Posterior vena cava (tissue), 2 donors: ENCODE data around the gene CHST15. TPM values are rescaled to one million over a fixed set of nuclear protein-coding genes. Genes with fewer than 3 reads are reported as not detected.

ENCODE experiments used
- DNase-seq: peaks from one replicate; pipeline ENCODE4 v3.0.0-alpha.2; 2020; ENCODE audit warnings: low spot score
- intact Hi-C, 2 donors: fragments of 100-400 bp; cut with DNase I; formaldehyde crosslinking; loops; one replicate each; pipeline versions ENCODE4 v1.14.1 to v1.14.2; 2022 to 2023
- long read RNA-seq, 2 donors: library from polyadenylated mRNA; unstranded; transcript quantifications; one replicate each; pipeline ENCODE4 v2.0.0, GENCODE V29; 2020 to 2021
- total RNA-seq, 2 donors: library from RNA; stranded (reverse); fragmentation: NEBNext Ultra II Directional; extraction: Animal tissue kit (Norgen Biotek cat#: 25700); gene quantifications; one replicate each; pipeline ENCODE4 v1.2.1, GENCODE V29; 2021
- donor health status: DM: yes; HTN: yes; CAD: no.
- donor health status: DM: yes; HTN: yes; CAD: no.

Gene CHST15, protein sequence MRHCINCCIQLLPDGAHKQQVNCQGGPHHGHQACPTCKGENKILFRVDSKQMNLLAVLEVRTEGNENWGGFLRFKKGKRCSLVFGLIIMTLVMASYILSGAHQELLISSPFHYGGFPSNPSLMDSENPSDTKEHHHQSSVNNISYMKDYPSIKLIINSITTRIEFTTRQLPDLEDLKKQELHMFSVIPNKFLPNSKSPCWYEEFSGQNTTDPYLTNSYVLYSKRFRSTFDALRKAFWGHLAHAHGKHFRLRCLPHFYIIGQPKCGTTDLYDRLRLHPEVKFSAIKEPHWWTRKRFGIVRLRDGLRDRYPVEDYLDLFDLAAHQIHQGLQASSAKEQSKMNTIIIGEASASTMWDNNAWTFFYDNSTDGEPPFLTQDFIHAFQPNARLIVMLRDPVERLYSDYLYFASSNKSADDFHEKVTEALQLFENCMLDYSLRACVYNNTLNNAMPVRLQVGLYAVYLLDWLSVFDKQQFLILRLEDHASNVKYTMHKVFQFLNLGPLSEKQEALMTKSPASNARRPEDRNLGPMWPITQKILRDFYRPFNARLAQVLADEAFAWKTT
- total RNA-seq, result 10 to 100 TPM; 25.8 to 30.1 TPM
- long read RNA-seq, donor 1, full-length matches to known transcripts, result 1 of 5 reads
- long read RNA-seq, donor 1, partial matches to known transcripts, result 1 of 5 reads
- long read RNA-seq, donor 1, other reads (novel, unspliced or antisense), result 3 of 5 reads
- long read RNA-seq, donor 2, partial matches to known transcripts, result 2 of 6 reads
- long read RNA-seq, donor 2, other reads (novel, unspliced or antisense), result 4 of 6 reads

DNA sequence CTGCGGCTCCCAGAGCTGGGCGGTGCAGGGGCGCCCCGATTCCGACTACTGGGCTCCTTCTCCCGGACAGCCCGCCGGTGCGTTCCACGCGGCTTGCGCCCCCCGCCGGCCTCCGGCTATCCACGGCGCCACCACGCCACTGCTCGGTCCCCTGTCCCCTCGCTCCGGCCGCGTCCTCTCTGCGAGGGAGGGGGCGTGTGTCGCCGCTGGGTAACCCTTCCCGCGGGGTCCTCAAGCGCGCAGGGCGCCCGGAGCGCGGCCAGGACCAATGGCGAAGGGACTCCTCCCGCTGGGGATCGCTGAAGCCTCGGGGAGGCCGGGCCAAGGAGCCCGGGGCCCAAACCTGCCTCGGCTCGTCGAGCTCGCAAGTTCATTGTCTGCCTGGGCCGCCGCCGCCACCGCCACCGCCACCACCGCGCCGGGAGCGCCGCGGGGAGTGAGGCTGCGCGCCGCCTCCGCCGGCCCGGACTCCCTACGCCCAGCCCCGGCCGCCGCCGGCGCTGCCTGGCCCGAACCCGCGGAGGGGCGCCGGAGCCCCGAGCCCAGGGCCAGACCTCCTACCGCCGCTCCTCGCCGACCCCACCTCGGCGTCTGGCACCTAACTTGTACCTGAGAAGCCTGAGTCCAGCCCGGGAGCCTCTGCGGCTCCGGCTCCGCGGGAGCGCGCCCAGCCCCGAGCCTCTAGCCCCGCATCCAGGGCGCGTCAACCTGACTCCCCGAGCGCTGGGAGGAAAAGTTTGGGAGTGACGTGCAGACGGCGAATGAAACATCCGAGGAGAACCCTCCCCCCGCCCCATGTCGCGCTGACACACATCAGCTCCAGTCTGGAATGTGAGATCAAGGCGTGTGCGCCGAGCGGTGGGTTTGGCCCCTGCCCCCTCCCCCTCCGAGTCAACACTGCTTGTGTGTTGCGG is at the start of gene CHST15:
Gene CHST15, minus strand, starts transcription at position 739 of the 914 bp plus-strand sequence. CDS start 47,386 bp downstream, outside the sequence.
- peak; percentile 84 for DNase-seq

DNA sequence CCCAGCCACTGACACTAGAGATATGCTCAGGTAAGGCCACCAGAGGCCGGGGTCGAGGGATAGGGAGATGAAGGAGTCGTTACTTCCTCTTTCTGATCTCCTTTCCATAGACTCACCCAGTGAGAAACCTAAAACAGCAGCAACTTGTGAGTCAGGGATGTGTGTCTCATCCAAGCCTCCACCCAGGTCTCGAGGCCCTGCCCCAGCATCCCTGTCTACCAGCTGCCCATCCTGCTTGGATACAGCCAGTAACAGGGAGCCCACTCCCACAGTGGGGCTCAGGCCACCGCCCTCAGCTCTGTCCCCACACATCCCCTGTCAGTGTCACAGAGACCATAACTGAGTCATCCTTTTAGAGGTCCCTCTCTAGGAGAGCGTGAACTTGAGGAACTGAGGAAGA is 49.6 kb upstream of the CHST15 start:
- intact Hi-C loops, result no loop called here
- DNase-seq, result peak; percentile 68

More for the DNA sequence above, at the start of gene CHST15:
- intact Hi-C loops, result loop anchor here in 1 of 2 donors (10.0 kb wide), 1 partner anchor 292 kb away; no protein-coding TSS in a partner anchor

DNA sequence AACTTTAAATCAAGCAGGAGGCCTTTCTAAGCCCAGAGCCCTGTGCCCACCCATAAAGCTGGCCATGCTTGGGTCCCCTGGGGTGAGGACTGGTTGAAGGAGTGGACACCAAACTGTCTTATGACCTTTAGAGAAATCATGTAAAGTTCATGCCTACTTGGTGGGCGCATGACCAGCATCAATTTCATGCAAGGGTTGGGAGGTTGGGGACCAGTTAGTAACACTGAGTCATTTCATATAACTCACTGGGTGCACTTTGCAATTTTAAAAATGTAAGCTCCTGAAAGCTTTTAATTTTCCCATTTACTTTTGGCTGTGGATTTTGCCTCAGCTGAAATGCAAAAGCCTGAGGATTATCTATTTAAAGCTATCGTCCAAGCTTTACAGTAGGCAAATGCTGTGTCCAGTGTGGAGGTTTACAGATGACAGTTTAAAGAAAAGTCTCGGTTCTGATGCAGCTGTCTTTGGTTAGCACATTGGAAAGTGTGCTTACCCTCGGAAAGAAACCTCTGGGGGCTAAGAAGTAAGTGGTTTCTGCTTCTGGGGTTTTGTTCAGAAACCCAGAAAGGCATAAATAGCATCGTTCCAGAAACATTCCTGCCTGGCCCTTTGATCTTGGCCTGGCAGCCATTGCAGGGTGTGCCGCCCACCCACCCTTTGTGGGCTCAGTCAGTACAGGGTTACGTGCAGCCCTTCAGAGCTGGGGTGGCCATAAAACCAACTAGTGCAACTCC is 48.8 kb upstream of the CHST15 start:
- no peak for DNase-seq

DNA sequence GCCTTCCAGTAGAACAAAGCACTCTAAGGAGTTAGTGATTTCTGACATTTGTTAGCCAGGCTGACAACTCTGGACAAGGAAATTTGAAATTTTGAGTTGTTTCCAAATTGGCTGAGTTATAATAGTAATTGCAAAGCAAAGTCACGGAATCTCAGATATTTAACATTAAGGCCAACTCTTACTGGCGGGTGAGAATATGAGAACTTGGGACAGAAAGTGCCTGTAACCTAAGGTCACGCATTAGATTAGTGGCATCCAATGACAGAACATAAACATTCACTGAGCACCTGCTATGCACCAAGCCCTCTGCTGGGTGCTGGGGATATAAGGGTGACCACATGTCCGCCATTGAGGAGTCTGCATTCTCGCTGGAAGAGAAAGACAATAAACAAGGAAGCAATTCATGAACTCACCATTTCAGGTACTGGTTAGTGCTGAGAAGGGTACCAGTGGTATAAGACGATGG is 45.5 kb upstream of the CHST15 start:
- no peak for DNase-seq
- intact Hi-C loops, result no loop called here

More for the DNA sequence above, 48.8 kb upstream of the CHST15 start:
- intact Hi-C loops, result no loop called here

DNA sequence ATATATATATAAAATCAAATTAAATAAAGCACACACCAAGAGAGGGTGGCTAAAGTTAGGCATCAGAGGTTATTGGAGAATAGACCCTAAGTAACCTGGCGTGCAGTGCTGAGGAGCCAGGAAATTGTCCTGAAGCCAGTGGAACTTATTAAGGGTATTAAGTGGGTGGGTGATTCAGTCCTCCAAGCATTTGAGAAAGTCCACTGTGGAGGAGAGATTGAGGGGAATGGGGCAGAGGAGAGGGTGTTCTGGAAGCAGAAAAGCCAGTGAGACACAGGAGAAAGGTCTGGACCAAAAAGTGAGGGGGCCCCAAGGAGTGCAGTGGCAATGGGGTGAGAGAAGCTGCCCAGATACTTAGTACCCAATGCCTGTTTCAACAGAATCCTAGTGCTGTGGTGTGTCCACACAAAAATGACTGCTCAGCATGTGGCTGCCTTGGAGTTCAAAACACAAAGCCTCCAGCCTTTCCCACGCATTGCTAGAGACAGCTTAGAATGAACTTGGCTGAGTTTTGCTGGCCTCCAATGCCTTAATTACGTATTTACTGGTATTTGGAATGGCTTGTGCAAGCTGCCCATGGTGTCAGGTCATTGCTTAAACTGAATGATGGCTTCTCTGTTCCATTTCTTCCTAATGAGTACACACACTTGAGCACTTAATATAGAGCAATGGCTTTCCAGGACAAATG is 44.9 kb upstream of the CHST15 start:
- intact Hi-C loops, result no loop called here
- no peak for DNase-seq

DNA sequence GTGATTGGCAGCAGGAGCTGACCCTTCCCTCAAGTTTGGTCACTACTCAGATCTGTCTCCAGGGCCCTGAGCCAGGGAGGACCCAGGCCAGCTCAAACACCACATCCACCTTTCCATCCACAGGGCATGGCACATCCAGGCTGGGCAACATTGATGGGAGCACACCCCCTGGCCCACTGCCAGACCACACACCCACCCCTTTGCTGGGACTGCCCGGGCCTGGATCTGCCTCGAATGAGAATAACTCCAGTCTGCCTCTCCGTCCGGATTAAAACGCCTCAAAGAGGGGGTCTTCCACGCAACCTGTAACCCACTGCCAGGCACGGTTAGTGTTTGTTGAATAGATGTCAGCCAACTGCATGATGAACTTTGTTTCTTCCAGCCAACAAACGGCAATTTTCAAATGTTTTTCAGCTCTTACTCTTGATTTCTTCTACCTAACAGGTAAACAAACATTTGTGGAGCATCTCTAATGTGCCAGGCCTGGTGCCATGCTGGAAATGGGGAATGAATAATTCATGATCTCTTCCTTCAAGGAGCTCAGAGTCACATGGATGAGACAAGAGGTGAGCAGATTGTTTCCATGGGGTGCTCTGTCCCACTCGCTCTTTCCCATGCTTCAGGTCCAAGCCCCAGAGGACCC is 41.0 kb upstream of the CHST15 start:
- intact Hi-C loops, result no loop called here
- DNase-seq, result no peak

DNA sequence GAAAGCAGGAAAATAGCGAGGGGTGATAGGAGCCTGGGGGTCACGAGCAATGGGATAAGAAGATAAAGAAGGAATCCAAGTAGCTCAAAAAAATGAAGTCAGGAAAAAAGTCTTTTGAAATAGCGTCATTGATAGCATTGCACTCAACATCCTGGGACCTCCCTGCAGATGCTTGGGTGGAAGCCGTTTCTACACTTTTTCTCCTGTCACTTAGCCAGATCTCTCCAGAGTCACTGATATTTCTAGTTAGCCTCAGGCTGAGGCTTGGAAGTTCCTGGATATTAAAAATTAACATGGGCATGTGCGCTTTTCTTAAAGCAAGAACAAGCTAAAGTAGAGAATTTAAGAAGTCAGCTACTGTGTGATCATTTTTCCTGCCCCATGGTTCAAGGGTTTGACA is 39.5 kb upstream of the CHST15 start:
- no peak for DNase-seq
- intact Hi-C loops, result no loop called here

DNA sequence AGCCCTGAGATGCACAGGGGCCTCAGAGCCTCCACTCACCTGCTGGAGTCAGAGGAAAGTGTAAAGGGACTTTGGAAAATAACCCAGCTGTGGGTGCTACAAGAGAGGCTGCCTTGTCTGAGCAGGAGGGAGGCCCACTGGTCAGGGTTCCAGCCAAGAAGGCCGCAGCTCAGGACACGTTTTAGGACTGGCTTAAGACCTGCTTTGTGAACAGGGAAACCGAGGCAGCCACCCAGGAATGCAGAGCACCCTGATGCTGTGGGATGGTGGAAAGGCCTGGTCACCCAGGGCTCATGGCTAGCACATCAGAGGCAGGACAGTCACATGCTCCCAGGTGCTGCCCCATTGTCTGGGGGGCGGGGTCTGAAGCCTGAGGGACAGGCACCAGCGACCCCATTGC is 38.9 kb upstream of the CHST15 start:
- no peak for DNase-seq
- intact Hi-C loops, result no loop called here

DNA sequence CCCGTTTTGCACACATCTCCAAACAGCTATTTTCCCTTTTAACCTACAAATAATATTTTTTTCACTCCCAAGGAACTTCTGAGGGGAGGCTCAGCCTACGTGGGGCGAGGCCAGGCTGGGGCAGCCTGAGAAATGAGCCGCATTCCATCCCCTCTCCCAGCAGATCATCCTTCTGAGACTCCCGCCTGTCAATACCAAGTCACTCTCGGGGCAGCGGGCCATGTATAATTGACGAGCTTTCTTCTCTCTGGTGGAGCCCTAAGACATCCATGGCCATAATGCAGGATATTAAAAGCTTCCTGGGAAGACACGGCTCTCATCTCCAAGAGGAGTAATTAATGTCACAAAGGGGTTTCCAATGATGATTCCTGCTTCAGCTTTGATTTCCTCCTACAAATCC is 37.8 kb upstream of the CHST15 start:
- intact Hi-C loops, result no loop called here
- no peak for DNase-seq

DNA sequence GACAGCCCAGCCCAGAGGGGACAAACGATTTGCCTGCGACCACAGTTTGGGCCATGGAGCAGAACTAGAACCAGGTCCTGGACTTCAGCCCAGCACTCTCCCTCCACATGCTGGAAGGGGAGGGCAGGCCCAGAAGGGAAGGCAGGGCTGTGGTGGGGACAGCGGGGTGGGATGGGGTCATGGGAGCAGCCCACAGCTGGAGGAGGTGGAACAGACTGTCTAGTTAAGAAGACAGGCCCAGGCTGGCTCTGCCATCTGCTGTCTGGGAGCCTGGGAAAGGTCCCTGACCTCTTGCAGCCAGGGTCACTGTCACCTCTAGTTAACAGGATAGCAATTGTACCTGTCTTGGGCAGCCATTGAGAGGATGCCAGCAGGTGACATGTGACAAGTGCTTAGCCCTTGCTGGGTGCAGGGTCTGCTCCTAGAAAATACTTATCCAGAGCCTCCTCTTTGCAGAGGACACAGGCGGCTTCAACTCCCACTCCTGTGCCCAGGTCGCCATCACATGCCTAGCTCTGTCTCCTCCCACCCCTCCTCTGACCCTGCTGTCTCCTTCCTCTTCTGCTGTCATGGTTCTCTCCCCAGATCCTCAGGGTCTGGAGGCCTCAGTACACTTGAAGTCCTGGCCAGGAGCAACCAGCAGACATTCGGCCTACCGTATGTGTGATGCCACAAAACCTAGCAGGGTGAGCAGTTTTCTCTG is 37.0 kb upstream of the CHST15 start:
- intact Hi-C loops, result no loop called here
- no peak for DNase-seq

DNA sequence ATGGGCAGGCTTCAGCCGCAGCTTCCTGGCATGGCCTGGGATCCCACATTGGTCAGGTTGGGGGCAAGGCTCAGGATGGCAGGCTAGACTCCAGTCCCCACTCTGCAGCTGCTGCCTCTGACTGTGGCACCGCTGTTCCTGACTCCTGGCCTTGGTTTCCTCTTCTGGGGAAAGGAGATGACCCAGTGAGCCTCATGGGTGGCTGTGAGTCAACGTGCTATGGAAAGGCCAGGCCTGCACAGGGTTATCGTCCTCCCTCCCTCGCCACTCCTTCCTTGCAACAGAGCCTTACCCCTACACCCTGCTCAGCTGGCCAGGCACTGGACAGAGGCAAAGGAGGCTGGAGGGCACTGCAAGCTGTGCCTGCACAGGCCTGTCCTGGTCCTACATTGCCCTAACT is 36.1 kb upstream of the CHST15 start:
- no peak for DNase-seq
- intact Hi-C loops, result no loop called here

DNA sequence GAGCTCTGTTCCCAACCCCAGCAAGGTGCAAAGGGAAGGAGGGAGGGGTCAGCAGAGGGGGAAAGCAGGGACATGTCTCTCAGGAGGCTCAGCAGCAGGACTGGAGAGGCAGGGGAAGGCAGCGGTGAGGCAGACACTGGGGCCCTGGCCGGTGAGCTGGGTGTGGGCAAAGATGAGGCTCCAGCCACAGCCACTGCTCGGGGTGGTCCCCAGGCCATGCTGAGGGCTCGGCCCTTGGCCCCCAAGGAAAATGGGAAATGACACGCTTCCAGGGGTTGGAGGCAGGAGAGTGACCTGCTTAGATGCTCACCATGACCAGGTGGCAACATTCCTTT is 35.4 kb upstream of the CHST15 start:
- no peak for DNase-seq
- intact Hi-C loops, result no loop called here

DNA sequence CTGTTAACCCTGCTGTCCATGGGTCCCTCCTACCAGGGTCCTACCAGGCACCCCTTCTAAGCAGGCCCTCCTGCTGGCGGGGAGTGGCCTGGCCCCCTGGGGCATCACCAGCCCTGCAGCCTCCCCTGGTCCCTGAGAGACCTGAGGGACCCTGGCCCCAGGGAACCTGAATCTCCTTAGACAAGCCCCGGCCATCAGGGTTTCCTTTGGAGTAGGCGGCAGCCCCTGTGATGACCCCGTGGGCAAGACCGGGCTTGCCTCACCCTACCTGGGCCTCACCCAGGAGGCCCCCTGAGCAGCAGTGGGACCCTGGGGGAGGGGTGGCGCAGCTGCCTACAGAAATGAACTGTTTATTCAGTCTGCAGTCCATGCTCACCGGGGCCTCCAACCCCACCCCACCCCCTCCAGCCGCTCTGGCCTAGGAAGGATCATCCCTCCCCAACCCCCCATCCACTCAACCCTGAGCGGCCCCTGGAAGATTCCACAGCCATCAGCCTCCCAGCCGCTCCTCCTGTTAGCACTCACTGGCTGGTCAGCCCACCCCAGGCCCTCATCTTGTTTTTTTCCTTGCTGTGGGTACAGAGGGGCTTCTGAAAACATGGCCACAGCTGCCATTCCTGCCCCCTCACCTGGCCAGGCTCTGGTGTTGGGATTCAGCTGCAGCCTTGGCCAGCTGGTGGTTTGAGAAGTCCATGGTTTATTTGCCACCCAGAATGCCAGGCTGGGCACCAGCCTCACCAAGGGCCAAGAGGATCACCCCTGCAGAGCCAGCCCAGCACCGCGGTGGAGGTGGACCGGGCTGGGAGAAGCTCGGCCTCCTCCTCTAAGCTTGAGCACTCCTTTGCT is 34.8 kb upstream of the CHST15 start:
- intact Hi-C loops, result no loop called here
- no peak for DNase-seq

DNA sequence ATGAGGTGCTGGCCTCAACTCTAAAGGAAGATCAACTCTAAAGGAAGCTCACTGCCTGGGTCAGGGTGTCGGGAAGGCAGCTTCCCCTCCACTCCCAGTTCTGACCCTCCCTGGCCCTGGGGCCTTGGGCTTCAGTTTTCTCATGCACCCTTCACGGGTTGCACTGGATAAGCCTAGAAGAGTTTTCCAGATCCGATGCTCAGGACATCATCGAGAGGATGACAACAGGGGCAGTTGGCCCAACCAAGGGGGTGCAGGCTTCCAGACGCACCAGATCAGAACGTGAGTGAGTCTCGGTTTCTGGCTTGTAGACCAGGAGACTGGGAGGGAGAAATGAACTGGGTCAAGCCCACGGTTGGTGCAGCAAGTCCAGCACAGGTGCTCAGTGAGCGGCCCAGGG is 34.2 kb upstream of the CHST15 start:
- DNase-seq, result no peak
- intact Hi-C loops, result no loop called here

DNA sequence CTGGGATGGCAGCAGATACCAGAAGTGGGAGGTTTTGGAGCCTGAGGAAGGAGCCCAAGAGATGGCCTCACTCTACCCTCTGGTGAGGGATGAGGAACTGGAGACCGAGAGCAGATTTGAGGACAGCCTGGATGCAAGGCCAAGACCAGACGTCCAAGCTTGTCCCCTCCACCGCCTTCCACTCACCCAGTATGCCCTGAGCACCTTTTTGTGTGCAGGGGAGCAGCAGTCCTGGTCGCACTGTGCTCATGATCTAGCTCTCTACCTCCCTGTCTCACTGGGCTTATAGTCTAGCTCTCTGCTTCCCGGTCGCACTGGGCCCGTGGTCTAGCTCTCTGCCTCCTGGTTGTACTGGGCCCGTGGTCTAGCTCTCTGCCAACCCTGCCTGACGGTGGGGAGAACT is 33.6 kb upstream of the CHST15 start:
- intact Hi-C loops, result no loop called here

More for the DNA sequence above, 33.6 kb upstream of the CHST15 start:
- no peak for DNase-seq
